Bronchial epithelial cell (primary cell): ENCODE results near the gene DHX36. TPM values are rescaled to one million over a fixed set of nuclear protein-coding genes. Genes with fewer than 3 reads are reported as not detected.

Experiments
- DNase-seq: peaks from one replicate; pipeline ENCODE4 v3.0.0-alpha.2; 2010; ENCODE audit warnings: low read depth
- FAIRE-seq: peaks from 2 replicates; lab custom pipeline; 2011; peaks lifted over from hg19 to GRCh38; lab: Jason Lieb, UNC
- H3K27me3 ChIP-seq: 2 replicates; pipeline ENCODE4 v1.5.1; 2011; ENCODE audit warnings: low read length; ENCODE audit not compliant: control insufficient read depth, insufficient read depth
- H3K36me3 ChIP-seq: 2 replicates; pipeline ENCODE4 v1.5.1; 2011; ENCODE audit warnings: low read length; ENCODE audit not compliant: control insufficient read depth, insufficient read depth
- H3K4me3 ChIP-seq: 2 replicates; pipeline ENCODE4 v1.5.1; 2011; ENCODE audit warnings: mild to moderate bottlenecking, low read depth, low read length, control low read depth
- total RNA-seq: library from RNA; depleted of rRNA; stranded (reverse); fragments of >200 nt; gene quantifications from 2 replicates; pipeline ENCODE4 v1.2.1, GENCODE V29; 2014
- TF ChIP-seq, protein P1 (sequence below): IDR thresholded peaks from 2 replicates; pipeline ENCODE4 v1.5.1; 2011; ENCODE audit warnings: mild to moderate bottlenecking, moderate library complexity, low read length, control low read depth, inconsistent platforms; ENCODE audit not compliant: insufficient read depth, severe bottlenecking

DHX36 gene
- total RNA-seq, 1 donor from 2014 or later = 27.6 TPM

DNA sequence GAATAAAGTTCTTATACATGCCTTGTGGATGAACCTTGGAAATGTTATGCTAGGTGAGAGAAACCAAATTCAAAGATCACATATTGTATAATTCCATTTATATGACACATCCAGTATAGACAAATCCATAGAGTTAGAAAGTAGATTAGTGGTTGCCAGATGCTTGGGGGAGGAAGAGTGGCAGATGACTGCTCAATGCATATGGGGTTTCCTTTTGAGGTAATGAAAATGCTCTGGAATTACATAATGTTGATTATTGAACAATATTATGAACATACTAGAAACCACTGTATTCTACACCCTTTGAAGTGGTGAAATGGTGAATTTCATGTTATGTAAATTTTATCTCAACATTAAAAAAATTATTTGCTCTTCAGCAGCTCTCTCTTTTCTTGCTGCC, 100.8 kb downstream of the DHX36 start:
- no peaks in the 10 kb centered on the region for H3K27me3 ChIP-seq
- no peaks in the 10 kb centered on the region for H3K36me3 ChIP-seq
- no peak for DNase-seq
- TF ChIP-seq, protein P1, sequence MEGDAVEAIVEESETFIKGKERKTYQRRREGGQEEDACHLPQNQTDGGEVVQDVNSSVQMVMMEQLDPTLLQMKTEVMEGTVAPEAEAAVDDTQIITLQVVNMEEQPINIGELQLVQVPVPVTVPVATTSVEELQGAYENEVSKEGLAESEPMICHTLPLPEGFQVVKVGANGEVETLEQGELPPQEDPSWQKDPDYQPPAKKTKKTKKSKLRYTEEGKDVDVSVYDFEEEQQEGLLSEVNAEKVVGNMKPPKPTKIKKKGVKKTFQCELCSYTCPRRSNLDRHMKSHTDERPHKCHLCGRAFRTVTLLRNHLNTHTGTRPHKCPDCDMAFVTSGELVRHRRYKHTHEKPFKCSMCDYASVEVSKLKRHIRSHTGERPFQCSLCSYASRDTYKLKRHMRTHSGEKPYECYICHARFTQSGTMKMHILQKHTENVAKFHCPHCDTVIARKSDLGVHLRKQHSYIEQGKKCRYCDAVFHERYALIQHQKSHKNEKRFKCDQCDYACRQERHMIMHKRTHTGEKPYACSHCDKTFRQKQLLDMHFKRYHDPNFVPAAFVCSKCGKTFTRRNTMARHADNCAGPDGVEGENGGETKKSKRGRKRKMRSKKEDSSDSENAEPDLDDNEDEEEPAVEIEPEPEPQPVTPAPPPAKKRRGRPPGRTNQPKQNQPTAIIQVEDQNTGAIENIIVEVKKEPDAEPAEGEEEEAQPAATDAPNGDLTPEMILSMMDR = no peak
- H3K4me3 ChIP-seq = no peak overlapping the region
- no peak for FAIRE-seq

Other genes with a start within 250 kb of the DHX36 start
- 0.53 and 0.64 TPM in 2 replicates for gene ARHGEF26, start 203.1 kb downstream of the DHX36 start, total RNA-seq
- gene GPR149, start 105.7 kb upstream of the DHX36 start, total RNA-seq = not detected in 2 replicates